HG03108 (cell line): Measurements from ENCODE around the gene CRTC3.
"Not testable (repeated sequence)": the region's sequence is repeated elsewhere in the genome, so short reads cannot be mapped to it uniquely, and the experiment has no call there.

Source experiments
- ATAC-seq: cut with Tn5 transposase; IDR thresholded peaks from one replicate; pipeline ENCODE4 v1.9.1; 2021; ENCODE audit warnings: moderate library complexity; ENCODE audit not compliant: unreplicated experiment

Gene CRTC3

DNA sequence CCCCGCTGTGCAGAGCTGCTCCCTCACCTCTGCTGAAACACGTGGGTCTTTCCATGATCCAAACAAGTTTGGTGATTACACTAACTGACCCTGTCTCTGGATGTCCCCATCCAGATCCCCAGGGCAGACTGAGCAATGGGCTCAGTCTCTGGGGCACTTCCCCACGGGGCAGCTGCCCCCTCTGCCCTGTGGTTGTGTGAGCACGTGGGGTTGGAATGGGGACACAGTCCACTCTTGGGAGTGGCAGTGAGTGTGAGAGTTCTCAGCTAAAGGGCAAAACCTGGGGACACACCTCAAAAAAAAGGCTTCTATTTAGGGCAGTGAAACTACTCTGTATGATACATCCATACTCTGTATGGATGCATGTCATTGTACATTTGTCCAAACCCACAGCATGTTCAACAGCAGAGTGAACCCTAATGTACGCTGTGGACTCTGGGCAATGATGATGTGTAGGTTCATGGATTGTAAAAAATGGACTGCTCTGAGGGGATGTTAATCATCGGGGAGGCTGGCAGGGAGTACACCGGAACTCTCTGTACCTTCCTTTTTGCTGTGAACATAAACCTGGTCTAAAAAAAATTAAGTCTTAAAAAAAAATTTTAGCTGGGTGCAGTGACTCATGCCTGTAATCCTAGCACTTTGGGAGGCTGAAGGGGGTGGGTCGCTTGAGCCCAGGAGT, 137.5 kb downstream of the CRTC3 start:
- ATAC-seq, result no peak

DNA sequence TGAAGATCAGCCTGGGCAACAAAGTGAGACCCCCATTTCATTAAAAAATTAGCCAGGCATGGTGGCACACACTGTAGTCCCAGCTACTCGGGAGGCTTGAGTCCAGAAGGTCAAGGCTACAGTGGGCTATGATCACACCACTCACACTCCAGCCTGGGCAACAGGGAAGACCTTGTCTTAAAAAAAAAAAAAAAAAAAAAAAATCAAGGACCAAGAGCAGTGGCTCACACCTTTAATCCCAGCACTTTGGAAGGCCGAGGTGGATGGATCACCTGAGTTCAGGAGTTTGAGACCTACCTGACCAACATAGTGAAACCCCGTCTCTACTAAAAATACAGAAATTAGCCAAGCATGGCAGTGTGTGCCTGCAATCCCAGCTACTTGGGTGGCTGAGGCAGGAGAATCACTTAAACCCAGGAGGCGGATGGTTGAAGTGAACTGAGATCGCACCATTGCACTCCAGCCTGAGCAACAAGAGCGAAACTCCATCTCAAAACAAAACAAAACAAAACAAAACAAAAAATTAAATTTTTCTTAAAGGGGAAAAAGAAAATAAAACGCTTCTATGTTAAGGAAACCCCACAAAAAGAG, 138.1 kb downstream of the CRTC3 start:
- not testable (repeated sequence) for ATAC-seq

- ATAC-seq, result not testable (repeated sequence)
Observed at GRCh38 chr15:90670631-90671030, 140.9 kb downstream of the CRTC3 start.

DNA sequence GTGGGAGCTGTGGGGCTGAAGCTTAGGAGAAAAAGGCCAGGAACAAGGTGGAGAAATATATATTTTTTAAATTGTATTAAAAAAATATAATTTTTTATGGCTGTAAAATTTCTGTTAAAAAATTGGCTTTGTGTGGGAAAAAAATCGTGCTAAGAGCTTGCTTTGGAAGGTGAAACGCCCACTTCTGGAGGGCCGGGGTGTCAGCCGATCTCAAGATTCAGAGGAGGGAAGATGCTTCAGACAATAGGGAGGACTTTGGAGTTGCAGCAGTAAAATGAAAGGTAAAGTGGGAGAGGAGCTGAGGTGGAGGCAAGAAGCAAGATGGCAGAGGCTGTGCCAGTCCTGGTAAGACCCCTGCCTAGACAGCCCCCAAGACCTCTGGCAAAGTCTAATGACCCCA, 141.5 kb downstream of the CRTC3 start:
- no peak for ATAC-seq

DNA sequence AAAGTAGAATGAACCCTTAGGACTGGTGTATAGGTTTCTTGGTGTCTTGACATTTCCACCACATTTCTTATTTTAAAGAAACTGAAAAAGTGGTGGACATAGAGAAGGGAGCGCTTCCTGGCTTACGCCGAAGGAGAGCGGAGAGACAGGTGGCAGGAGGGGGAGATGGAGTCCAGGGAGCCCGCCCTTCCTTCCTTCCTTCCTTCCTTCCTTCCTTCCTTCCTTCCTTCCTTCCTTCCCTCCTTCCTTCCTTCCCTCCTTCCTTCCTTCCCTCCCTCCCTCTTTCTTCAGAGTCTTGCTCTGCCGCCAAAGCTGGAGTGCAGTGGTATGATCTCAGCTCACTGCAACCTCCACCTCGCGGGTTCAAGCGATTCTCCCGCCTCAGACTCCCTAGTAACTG, 143.6 kb downstream of the CRTC3 start:
- not testable (repeated sequence) for ATAC-seq

DNA sequence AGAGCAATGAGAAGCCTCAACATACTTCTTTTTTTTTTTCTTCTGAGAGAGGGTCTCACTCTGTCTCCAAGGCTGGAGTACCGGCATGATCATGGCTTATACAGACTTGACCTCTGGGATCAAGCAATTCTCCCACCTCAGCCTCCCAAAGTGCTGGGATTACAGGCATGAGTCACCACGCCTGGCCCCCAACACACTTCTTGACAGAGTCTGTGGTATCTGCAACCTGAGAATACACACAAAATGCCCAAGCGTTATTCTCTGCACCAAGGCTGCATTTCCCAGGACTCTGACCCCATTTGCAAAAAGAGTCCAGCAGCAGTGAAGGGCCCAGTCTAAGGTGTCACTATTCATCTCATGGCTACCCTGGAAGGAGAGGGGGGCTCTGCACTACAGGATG, 144.8 kb downstream of the CRTC3 start:
- ATAC-seq, result no peak

GRCh38 chr15:90675464-90675863, 145.7 kb downstream of the CRTC3 start:
- ATAC-seq, result no peak

DNA sequence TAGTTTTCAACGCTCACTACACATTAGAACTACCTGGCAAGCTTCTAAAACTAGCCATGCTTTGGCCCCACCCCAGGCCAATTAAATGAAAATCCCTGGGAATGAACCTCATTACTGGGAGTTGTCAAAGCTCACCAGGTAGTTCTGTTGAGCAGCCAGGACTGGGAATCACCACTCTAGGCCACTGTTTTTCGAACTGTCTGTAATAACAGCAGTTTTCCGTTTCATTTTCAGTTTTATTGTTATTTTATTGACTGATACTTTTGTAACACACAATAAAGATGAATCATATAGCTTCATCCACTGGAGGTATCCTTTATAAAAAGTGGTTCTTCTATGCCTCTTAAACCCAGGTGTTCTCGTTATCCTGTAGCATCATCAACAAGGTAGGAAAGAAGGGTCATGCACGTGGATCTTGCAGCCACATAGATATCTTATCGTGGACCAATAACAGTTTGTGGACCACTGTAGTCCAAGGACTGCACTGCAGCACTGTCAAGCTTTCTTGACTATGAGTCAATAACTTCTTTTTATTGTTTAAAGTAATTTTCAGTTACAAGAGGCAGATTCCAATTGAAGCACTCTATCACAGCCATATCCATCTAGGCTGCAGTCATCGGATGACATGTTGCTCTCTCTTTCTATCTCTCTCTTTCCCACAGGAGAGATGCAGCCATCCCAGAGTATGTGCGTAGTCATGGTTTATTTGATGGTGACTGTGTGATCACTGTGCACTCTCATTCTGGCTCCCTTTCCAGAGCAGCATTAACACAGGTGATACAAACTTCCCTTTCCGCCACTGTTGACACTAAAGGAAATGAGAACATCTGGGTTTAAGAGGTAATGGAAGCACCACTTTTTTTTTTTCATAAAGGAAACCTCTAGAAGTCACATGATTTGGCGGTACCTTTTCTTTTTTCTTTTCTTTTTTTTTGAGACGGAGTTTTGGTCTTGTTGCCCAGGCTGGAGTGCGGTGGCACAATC, 148.4 kb downstream of the CRTC3 start:
- no peak for ATAC-seq

- no peak for ATAC-seq
Observed at GRCh38 chr15:90679959-90680358, 150.2 kb downstream of the CRTC3 start.

DNA sequence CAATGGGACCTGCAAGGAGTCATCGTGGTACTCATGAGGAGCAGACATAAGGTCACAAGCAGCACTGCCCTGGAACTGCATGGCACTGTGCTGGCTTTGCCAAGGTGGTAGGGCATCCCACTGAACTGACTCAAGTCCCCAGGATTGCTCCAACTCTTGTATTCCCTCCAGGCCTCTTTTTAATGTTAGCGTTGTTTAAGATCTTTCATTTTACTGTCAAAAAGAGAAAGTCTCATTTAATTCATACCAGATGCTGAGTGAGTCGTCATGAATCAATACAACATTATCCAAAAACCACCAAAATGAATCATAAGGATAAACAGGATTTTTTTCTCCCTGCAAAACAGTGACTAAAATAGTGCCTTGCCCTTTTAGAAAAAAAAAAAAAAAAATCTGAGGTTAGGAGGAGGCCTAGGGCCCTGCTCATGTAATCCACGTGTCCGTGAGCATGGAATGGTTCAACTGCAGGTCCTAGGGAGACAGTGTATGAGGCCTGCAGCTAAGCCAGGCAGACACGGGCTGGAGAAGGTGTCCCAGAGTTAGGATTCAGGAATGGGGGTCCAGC, 150.7 kb downstream of the CRTC3 start:
- ATAC-seq, result no peak

GRCh38 chr15:90681056-90681455, 151.3 kb downstream of the CRTC3 start:
- ATAC-seq, result no peak

DNA sequence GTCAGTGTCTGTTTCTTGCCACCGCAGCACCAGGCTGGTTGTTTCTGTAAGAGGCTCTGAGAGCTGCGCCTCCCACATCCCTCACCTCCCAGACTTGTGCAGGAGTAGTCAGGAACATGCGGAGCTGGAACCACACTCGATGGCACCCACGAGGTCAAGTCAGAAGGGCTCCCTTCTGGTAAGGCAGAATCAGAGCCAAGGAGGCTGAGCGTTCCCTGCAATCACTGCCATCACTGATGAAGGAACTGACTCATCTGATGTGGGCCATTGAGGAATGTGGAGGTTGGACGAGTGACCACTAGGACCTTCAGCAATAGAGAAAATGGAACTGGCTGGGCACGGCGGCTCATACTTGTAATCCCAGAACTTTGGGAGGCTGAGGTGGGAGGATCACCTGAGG, 151.8 kb downstream of the CRTC3 start:
- ATAC-seq, result no peak

- no peak for ATAC-seq
Observed at GRCh38 chr15:90683371-90683770, 153.6 kb downstream of the CRTC3 start.

- no peak for ATAC-seq
Observed at GRCh38 chr15:90683876-90684275, 154.2 kb downstream of the CRTC3 start.

- ATAC-seq, result no peak
Observed at GRCh38 chr15:90684281-90684680, 154.6 kb downstream of the CRTC3 start.

- peak; percentile 13 for ATAC-seq
Observed at GRCh38 chr15:90685591-90686434, 156.1 kb downstream of the CRTC3 start.

GRCh38 chr15:90686435-90687218, 156.9 kb downstream of the CRTC3 start:
- peak; percentile 84 for ATAC-seq

DNA sequence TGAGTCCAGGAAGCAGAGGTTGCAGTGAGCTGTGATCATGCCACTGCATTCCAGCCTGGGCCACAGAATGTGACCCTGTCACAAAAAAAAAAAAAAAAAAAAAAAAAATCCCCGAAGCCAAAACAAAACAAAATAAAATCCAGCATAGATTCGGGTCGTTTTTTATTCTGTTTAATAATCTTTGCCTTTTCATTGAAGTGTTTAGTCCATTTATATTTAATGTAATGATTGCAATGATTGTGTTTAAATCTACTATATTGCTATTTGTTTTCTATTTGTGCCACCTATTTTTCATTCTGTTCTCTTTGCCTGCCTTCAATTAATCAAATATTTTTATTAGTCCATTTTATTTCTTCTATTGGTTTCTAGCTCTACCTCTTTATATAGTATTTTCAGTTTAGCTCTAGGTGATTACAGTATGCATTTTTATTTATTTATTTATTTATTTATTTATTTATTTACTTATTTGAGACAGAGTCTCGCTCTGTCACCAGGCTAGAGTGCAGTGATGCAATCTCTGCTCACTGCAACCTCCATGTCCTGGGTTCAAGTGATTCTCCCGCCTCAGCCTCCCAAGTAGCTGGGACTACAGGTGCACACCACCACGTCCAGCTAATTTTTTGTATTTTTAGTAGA, 159.7 kb downstream of the CRTC3 start:
- ATAC-seq, result not testable (repeated sequence)

- no peak for ATAC-seq
Observed at GRCh38 chr15:90690585-90690984, 160.9 kb downstream of the CRTC3 start.
